ENCODE data around the gene FRMPD2.
"Not testable (repeated sequence)": the region's sequence is repeated elsewhere in the genome, so short reads cannot be mapped to it uniquely, and the experiment has no call there.

The FRMPD2 gene

DNA sequence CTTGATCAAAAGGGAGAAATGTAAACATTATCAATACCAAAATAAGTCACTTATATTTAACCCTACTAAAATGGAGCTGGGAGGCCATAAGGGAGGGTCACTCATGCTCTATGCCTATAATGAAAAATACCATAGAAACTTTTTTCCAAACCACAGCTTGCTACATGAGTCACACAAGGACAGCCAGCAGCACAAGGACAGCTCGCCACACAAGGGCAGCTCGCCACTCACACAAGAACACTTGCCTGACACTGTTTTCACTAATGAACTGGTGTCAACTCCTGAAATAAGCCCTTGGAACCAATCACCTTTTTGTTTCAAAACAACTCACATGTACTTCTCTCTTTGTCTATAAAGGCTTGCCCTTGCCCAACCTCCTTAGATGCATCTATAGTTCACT lies 43.3 kb downstream of the FRMPD2 start:
- DNase-seq: no peak

DNA sequence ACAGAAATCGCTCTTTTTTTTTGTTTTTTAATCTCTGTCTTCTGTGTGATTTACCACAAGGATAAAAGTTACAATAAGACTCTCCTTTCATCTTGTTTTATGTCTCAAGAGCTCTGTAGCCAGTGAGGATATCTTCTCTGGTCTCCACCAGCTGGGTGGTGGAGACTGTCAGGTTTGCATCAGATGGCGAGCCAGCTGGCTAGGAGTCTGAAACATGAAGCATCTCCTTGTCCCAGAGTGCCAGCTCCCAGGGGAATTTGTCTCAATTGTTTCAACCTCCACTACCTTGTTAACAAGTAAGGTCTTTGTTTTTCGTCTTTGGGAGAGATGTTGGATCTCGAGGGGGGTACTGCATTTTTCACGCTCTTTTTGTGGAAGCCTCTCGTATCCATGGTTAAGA lies 47.3 kb downstream of the FRMPD2 start:
- no peak for DNase-seq

DNA sequence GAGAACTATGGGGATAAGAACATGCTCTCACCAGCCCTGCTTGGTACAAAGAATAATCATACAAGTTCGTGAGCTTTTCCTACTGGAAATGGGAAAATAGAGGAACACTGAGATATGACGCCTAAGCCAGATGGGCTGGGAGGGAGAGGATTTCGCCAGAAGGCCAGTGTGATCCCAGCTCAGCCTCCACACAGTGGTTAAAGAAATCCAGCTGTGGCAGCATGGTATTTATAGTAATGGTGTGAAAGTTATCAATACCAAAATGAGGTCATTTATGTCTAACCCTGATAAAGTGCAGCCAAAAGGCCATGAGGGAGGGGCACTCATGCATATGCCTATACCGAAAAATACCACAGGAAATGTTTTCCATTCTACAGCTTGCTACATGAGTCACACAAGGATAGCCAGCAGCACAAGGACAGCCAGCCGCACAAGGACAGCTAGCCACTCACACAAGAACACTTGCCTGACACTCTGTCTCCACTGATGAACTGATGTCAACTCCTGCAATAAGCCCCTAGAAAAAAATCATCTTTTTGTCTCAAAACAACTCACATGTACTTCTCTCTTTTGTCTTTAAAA lies 49.4 kb downstream of the FRMPD2 start:
- DNase-seq: no peak

DNA sequence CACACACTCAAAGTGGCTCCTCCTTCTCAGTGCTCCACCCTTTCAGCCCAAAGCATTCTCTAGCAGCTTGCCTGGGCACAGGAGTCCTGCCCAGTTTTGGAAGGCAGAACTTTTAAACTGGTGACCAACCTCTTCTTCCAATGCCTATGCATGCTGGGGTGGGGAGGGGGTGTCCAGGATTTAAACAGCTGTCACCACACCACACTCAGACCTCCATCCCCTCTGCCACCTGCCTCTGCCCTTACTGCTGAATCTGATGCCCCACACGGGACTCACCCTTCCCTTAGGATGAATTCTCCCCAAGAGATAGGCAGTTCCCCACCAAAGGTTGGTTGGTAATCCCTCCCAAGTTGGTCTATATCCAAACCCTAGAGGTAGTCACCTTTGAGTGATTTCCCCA lies 50.2 kb downstream of the FRMPD2 start:
- DNase-seq: no peak

DNA sequence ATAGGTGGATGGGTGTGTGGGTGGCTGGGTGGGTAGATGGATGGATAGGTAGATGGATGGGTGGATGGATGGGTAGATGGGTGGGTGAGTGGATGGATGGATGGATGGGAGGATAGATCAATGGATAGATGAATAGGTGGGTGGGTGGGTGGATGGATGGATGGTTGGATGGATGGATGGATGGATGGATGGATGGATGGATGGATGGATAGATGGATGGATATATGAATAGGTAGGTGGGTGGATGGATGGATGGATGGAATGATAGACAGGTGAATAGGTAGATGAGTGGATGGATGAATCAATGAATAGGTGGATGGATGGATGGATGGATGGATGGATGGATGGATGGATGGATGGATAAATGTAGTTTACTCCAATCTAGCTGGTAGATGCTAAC lies 52.7 kb downstream of the FRMPD2 start:
- DNase-seq: no peak

DNA sequence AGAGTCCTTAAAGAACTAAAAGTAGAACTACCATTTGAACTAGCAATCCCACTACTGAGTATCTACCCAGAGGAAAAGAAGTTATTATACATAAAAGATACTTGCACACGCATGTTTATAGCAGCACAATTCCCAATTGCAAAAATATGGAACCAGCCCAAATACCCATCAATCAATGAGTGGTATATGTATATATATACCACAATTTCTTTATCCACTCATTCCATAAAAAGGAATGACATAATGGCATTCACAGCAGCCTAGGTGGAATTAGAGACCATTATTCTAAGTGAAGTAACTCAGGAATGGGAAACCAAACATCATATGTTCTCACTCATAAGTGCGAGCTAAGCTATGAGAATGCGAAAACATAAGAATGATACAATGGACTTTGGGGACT lies 53.5 kb downstream of the FRMPD2 start:
- DNase-seq: not testable (repeated sequence)

DNA sequence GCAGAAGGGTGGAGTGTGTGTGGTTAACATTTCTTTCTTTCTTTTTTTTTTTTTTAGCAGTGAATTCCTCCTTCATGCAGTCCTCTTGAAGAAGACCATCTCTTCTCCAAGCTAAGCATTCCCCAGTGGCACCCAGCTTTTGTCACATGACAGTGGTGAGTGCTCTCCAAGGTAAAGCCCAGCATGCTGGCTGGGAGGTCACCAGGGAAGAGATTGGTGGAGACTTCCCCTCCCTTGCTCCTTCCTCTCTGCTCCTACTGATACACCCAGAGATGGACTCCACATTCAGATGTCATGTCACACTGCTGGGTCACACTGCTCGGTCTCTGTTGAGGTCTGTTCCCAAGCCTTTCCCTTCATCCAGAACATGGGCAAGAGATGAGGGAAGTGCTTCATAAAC lies 55.3 kb downstream of the FRMPD2 start:
- DNase-seq: no peak

DNA sequence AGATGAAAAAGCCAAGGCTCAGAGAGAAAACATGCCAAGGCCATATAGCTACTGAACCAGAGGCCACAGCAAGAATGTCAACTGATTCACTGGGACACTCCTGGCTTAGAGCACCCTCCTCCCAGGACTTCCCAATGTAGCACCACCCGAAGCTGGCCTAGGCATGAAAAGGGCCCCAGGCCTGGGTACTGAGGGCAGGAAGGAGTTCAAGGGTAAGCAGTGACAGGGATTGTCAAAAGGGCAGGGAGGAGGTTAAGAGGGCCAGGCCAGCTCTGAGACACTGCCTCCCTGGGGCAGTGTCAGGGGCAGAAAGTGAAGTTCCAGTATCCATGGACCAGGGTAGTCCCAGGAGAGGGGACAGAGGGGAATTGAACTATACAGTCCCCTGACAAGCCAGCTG lies 57.8 kb downstream of the FRMPD2 start:
- no peak for DNase-seq

DNA sequence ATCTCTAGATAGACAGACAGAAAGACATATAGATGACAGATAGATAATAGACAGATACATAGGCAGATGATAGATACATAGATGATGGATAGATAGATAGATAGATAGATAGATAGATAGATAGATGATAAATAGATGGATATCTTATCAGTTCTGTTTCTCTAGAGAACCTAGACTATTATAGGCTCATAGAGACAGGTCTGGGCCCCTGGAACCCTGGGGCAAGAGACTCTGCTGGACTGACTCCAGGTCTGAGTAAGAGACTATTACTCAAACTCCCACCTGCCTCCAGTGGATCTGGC lies 58.3 kb downstream of the FRMPD2 start:
- no peak for DNase-seq

DNA sequence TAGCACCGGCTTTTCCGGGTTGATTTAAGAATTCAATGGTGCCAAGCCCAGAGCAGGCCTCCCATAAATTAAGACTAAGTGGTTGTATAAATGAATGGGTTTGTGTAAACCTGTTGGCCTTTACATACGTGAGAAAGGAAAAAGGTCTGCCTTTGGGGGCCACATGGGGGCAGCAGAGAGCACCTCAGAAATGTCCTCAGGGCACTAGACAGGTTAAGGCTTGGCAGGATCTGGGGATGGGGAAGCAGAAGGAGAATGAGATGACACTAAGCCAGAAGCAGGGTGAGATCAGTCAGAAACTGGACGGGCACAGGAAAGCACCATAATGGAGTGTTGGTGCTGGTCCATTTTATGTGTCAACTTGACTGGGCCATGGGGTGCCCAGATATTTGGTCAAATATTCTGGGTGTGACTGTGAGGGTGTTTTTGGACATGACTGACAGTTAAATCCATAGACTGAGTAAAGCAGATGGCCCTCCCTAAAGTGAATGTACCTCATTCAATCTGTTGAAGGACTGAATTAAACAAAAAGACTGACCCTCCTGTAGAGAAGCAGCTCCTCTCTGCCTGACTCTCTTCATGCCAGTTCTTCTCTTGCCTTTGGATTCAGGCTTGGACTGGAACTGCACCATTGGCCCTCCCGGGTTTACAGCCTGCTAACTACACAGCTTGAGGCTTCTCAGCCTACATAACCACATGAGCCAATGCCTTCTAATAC lies 58.9 kb downstream of the FRMPD2 start:
- peak; percentile 13 for DNase-seq

DNA sequence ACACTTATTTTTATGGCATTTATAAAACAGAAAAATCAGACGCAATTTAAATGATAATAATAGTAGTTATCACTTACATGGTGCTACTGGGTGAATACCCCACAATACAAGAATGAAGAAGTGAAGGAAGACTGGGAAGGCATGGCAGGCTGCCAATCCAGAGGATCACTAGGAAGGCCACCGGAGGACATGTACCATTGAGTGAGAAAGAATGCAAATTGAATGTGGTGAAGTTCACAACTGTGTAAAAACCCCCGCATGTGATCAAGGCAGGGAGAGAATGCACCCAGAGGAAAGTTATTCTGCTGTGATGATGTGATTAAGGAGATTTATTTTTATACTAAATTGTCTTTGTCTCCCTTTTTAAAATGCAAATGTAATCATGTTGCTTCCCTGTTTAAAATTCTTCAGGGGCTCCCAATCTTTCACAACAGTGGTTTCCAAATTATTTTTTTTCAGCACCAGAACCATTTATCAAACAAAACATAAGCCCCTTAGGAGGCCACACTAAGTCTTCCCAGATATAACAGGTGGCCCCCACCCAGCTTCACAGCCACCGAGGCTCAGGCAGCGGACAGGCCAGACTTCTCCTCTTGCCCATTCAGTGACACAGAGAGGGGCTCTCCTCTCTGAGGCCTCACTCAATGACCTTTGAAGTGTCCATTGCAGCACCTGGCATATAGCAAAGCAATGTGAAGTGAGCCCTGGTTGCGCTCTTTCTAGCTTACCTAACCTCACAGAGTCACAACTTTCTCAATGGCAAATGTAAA lies 59.6 kb downstream of the FRMPD2 start:
- DNase-seq: no peak

DNA sequence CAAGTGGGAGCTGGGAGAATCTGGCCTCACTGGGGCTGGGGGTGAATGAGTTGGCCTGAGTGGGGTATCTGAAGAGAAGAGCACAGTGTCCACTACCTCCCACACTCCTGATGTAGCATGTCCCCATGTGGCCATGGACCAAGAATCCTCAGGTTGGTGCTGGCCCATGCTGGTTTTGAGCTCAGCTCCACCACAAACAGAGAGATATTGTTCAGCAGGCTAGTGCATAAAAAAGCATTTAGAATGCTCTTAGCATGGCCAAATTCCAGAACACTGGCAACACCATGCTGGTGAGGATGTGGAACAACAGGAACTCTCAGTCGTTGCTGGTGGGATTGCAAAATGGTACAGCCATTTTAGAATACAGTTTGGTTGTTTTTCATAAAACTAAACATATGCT lies 61.4 kb downstream of the FRMPD2 start:
- no peak for DNase-seq

DNA sequence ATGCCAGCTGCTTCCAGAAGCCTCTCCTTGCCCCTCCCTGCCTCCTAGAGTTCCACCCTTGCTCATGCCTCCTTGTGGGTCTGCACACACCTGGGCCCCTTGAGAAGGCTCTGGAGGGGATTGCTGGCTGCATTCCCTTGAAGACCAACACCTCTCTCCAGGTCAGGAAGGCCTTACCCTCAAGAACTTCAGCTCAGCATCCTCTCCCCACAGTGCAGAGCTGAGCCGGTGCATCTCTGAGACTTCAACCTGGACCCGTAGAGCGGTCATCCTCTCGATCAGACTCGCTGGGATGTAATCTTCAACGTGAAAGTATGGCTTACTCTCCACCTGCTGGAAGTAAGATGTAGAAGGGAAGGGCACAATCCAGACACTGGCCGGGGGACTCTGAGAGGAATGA lies 62.7 kb downstream of the FRMPD2 start:
- DNase-seq: no peak

DNA sequence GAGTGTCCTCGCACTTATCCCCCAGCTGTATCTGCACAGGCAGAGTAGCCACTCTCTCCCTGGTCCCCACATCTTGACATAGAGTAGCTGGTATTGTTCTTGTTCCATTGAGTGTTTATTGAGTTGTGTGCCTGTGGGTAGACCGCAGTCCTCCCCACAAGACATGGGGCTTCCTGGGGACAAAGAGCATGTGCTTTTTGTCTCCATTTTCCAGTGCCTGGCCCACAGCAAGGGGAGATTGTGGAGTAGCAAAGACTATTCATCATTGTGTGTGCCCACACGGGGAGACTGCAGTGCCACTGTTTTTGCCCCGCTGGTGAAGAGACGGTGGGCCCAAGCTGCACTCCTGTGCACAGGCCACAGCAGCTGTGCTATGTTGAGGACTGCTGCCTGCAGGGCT lies 63.5 kb downstream of the FRMPD2 start:
- DNase-seq: no peak

DNA sequence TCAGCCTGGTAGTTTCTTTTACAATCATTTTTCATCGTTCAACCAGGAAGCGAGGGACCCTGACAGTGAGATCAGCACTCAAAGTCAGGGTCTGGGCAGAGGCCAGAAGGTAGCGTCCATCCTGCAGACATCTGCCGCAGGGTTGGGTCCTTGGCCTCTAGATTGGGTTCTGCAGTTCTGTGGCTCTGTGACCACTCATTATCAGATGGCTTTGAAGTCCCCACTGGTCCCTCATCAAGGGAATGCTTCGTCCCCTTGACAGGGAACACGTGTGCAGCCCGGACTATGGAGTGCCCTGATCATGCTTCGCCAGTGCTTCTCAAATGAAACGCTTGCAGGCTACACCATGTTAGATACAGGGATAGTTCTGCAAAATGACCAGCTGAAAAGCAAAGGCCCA lies 64.1 kb downstream of the FRMPD2 start:
- DNase-seq: no peak

DNA sequence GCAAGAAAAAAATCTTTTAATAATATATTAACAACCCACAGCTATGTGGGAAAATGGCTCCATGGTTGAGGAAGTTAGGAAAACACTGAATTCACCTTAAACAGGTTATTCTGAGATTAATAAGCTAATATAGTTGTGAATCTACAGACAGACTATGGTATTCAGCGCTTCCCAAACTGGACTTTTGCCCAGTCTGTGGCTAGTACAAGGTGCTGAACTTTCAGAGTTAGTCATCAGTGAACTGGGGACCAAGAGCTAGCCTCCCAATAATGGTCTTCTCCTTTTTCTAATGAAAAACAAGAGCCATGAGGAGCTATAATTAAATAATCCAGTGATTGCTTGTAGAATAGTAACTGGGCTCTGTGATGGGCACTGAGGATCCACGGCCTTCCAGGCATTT lies 65.3 kb downstream of the FRMPD2 start:
- DNase-seq: no peak

DNA sequence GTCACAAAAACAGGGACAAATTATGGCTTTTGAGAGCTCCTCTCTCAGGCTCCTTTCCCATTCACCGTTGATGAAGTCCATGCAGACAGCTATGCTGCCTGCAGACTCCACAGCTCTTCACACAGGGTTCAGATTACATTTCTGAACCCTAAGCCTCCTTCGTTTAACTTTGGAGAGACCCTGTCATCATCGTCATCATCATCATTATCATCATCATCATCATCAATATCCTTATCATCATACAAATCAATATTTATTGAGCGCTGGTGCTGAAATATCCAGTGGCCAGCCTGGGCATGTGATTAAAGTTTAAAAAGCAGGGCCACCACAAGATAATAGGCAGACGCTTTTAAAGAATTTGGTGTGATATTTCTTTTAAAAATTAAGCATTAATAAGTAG lies 66.6 kb downstream of the FRMPD2 start:
- DNase-seq: no peak

DNA sequence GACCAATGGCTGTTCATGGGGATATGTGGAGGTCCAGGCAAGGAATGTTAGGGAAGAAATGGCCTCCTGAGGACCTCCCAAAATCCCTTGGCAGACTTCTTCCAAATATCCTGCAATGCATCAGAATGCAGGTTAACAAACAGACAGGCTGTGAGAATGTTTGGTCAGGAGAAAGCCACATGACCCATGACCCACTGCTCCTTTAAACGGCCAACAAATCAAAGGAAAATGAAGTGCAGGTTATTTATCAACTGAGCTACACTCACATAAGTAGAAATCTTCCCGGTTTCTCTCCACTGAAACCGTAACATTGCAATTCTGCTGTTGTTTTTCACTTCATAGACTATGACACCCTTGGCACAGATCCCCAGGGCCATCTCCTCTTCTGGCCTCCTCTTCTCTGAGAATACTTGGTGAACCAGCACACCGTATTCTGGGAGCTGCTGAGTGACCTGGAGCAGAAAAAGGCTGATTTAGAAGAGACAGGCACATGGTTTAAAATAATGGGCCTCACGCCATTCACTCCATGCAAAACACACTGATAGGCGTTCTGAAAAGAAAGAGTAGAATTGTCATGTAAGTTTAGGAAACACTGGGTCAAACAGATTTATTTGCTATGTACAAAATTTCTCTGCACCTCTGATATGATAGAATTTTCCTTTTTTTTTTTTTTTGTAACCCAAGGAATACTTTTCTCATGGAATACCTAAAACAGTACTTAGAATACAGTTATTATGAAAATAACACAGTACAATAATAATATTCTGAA lies 67.8 kb downstream of the FRMPD2 start:
- no peak for DNase-seq

DNA sequence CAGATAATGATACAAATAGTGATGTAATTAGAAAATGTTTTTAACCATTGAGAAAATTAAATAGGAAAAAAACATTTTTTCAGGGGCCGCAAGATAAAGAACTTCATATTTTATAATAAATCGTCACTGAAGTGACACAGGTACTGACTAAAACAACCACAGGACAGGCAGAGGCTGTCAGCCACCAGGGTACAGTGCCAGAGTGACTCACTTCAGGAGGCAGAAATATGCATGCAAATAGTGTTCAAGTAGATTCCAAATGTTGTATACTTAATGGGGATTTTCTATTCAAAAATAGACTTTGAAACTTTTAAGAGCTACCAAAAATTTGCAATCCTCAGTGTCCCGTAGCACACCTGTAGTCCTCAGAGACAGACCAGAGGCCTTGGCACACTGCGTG lies 68.6 kb downstream of the FRMPD2 start:
- no peak for DNase-seq

DNA sequence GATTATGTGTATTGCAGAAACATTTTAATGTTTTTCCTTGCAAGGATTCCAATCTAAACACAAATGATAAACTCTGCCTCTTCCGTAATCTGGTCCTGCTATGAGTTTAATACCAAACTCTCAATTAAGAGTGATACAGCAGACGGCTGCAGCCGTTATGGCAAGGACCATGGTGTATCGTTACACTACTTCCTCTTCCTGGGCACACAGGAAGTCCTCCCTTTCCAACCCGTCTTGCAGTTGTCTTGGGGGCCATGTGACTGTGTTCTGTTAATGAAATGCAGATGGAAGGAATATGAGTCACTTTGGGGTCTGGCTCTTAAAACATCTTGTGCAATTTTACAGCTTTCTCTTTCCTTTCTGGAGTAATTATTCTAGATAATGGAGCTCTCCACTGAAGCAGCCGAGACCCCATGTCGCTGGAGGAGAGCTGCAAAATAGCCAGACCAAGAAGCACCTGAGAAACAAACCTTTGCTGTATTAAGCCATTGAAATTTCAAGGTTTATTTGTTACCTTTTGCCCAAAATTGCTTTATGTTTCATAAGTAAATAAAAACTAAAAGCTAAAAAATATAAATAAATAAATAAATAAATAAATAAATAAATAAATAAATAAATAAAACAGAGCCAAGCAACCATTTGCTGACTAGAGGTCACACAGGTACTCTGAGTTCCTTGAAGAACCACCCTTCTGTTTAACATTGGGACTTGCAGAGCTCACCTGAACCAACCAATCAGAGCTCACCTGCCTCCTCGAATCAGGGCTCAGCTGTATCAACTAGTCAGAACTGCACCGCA lies 74.7 kb downstream of the FRMPD2 start:
- no peak for DNase-seq

DNA sequence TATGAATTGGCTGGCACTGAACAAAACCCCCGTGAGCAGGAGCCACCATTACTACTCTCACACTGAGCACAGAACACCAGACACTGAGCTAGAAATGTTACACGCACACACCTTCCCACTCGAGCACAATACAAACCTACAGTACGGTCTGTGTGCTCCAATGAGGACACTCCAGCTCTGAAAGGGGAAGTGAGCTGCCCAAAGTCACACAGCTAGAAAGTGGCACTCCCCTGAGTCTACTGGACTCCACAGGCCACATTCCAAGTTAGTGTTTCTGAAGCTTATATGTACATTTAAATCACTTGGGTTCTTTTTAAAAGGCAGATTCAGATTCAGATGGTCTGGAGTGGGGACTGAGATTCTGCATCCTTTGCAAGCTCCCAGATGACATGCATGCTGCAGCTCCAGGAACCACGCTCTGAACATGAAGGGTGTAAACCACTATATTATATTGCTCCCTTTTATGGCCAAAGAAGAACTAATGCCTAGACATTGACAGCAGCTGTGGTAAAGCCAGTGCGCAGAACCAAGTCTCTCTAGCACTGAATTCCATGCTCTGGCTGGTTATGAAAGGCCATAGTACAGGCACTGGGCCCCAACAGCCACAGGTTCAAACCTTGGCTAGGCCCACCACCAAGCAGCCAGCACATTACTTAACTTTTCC lies 77.1 kb downstream of the FRMPD2 start:
- DNase-seq: no peak

DNA sequence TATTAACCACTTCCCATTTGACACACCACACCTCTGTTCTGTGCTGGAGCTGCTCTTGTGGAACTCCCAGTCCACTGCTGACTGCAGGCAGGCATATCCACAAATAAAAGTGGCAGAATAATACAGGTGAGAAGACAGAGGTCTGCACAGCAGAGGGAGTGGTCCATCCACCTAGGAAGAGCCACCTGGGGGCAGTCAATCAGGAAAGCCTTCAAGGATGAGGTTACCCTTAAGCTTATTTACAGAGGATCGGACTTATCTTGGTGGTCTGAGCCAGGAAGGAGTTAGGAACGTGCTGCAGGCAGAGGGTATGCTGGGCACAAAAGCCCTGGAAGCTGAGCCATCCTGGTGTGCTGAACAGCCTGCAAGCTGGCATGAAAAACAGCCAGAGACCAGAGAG lies 78.7 kb downstream of the FRMPD2 start:
- no peak for DNase-seq
